ENCODE measurements around the gene KSR2. TPM values are rescaled to one million over a fixed set of nuclear protein-coding genes. Genes with fewer than 3 reads are reported as not detected.
A peak's percentile ranks its signal among the peaks of the same experiment; 100 is the strongest.

The KSR2 gene
- total RNA-seq, 2 experiments from 2014 or later: 0.03 to 0.15 TPM

DNA sequence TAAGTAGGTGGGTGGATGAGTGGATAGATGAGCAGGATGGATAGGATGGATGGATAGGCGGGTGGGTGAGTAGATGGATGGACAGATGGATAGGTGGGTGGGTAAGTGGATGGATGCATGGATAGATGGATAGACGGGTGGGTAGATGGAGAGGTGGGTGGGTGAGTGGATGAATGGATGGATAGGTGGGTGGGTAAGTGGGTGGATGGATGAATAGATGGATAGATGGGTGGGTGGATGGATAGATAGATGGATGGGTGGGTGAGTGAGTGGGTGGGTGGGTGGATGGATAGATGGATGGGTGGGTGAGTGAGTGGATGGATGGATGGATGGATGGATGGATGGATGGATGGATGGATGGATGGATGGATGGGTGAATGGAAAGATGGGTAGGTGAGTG, 385.7 kb downstream of the KSR2 start:
- H2AFZ ChIP-seq (ENCODE audit: low read length): no peak overlapping the region
- no peaks in the 10 kb centered on the region for H3K4me1 ChIP-seq (ENCODE audit: insufficient read depth, low read length, poor library complexity, severe bottlenecking)
- H3K79me2 ChIP-seq (ENCODE audit: insufficient read depth, low read depth, low read length): no peaks in the 10 kb centered on the region
- POLR2A ChIA-PET: no interaction called here
- CTCF ChIA-PET (ENCODE audit: unreplicated experiment): no interaction called here
- no peaks in the 10 kb centered on the region for H4K20me1 ChIP-seq (ENCODE audit: insufficient read depth, low read length)
- no peaks in the 10 kb centered on the region for H3K36me3 ChIP-seq (ENCODE audit: insufficient read depth, low read length)
- H3K4me2 ChIP-seq (ENCODE audit: low read length): no peak overlapping the region
- no TSS peak for BruUV-seq (replicated peaks)
- H3K9me2 ChIP-seq (ENCODE audit: insufficient read depth, low read length): no peaks in the 10 kb centered on the region
- H3K4me3 ChIP-seq (ENCODE audit: low read depth, low read length, poor library complexity, severe bottlenecking): no peak overlapping the region
- TF ChIP-seq CTCF (conservative IDR thresholded peaks at IDR 0.05; ENCODE audit: low read length): no peak
- TF ChIP-seq EZH2phosphoT487 (IDR thresholded peaks at IDR 0.05; ENCODE audit: borderline replicate concordance, low read depth, low read length): no peak
- intact Hi-C loops (cut with micrococcal nuclease; ENCODE audit: unreplicated experiment): loop anchor here (10.0 kb wide), 1 partner anchor 348 kb away; no protein-coding TSS in a partner anchor
- no peaks in the 10 kb centered on the region for H3K9me3 ChIP-seq (ENCODE audit: low read length)
- no peak overlapping the region for H3K27ac ChIP-seq (ENCODE audit: low read depth, low read length, poor library complexity, severe bottlenecking)
- DNase-seq (ENCODE audit: low spot score): no peak

DNA sequence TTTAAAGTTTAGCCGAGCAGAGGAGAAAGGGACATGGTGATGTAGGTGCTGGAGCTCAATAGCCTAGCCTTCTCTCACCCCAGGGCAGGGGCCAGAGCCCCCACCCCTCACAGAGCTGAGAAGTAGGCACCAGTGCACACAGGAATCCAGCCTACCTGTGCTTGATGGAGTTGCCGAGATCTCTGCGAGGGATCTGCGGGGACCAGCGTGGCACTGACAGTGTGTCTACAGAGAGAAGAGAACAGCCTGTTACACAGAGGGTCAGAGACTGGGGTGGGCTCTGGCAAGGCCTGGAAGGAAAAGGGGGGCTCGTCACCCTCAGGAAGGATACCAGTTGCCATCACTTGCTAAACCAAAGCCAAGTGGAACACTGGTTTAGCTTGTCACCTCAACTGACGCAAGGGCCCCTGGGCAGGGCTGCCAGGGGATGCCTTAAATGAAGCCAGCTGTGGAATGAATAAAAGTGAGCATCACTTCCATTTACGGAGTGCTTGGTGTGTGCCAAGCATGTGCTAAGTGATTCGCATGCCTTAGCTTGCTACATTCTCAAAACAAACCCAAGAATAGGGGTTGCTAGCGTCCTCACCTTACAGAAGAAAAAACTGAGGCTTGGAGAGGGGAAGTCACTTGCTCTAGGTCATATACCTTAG, 386.5 kb downstream of the KSR2 start:
- Histone ChIP-seq H2AFZ (ENCODE audit: low read length) (no peak overlapping the region), H3K36me3 (ENCODE audit: insufficient read depth, low read length) (no peaks in the 10 kb centered on the region), H3K4me3 (ENCODE audit: low read depth, low read length, poor library complexity, severe bottlenecking) (no peak overlapping the region), H3K9me2 (ENCODE audit: insufficient read depth, low read length) (no peaks in the 10 kb centered on the region), H3K79me2 (ENCODE audit: insufficient read depth, low read depth, low read length) (no peaks in the 10 kb centered on the region), H3K4me2 (ENCODE audit: low read length) (no peak overlapping the region), H4K20me1 (ENCODE audit: insufficient read depth, low read length) (no peaks in the 10 kb centered on the region), H3K9me3 (ENCODE audit: low read length) (no peaks in the 10 kb centered on the region), H3K27ac (ENCODE audit: low read depth, low read length, poor library complexity, severe bottlenecking) (no peak overlapping the region), H3K4me1 (ENCODE audit: insufficient read depth, low read length, poor library complexity, severe bottlenecking) (no peaks in the 10 kb centered on the region)
- intact Hi-C loops (cut with micrococcal nuclease; ENCODE audit: unreplicated experiment): loop anchor here (10.0 kb wide), 1 partner anchor 347 kb away; no protein-coding TSS in a partner anchor
- no TSS peak for BruUV-seq (replicated peaks)
- ChIA-PET CTCF (ENCODE audit: unreplicated experiment) (no interaction called here), POLR2A (no interaction called here)
- no peak for DNase-seq (ENCODE audit: low spot score)
- TF ChIP-seq EZH2phosphoT487 (IDR thresholded peaks at IDR 0.05; ENCODE audit: borderline replicate concordance, low read depth, low read length): no peak
- TF ChIP-seq CTCF (conservative IDR thresholded peaks at IDR 0.05; ENCODE audit: low read length): no peak

DNA sequence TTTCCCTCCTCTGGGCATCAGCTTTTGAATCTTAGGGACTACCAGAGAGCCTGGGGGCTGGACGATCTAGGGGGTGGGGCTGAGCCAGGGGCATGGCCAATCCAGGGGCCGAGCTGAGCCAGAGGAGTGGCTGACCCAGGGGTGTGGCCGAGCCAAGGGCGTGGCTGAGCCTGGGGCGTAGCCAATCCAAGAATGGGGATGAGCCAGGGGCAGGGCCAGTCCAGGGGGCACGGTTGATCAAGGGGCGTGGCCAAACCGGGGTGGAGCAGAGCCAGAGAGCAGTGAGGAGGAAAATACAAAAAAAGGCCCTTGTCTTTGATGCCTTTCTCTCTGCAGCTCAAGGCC, 388.1 kb downstream of the KSR2 start:
- no peak overlapping the region for H2AFZ ChIP-seq (ENCODE audit: low read length)
- POLR2A ChIA-PET: interaction anchor here (0.6 kb wide), 1 partner anchor 11 kb away, joined by 3 read pairs; no protein-coding TSS in a partner anchor
- H3K4me2 ChIP-seq (ENCODE audit: low read length): no peak overlapping the region
- H3K9me2 ChIP-seq (ENCODE audit: insufficient read depth, low read length): no peaks in the 10 kb centered on the region
- no peaks in the 10 kb centered on the region for H4K20me1 ChIP-seq (ENCODE audit: insufficient read depth, low read length)
- CTCF ChIA-PET (ENCODE audit: unreplicated experiment): no interaction called here
- BruUV-seq (replicated peaks): no TSS peak
- peak; percentile 47 for DNase-seq (ENCODE audit: low spot score)
- H3K4me1 ChIP-seq (ENCODE audit: insufficient read depth, low read length, poor library complexity, severe bottlenecking): no peaks in the 10 kb centered on the region
- no peak overlapping the region for H3K27ac ChIP-seq (ENCODE audit: low read depth, low read length, poor library complexity, severe bottlenecking)
- no peak for TF ChIP-seq CTCF (conservative IDR thresholded peaks at IDR 0.05; ENCODE audit: low read length)
- H3K4me3 ChIP-seq (ENCODE audit: low read depth, low read length, poor library complexity, severe bottlenecking): no peak overlapping the region
- H3K9me3 ChIP-seq (ENCODE audit: low read length): no peaks in the 10 kb centered on the region
- no peaks in the 10 kb centered on the region for H3K36me3 ChIP-seq (ENCODE audit: insufficient read depth, low read length)
- no peaks in the 10 kb centered on the region for H3K79me2 ChIP-seq (ENCODE audit: insufficient read depth, low read depth, low read length)
- intact Hi-C loops (cut with micrococcal nuclease; ENCODE audit: unreplicated experiment): loop anchor here (10.0 kb wide), 1 partner anchor 346 kb away; no protein-coding TSS in a partner anchor

All from OCI-LY7 (cell line).